WTC11 (cell line): ENCODE data around the gene PXT1.

Source experiments
- CTCF ChIP-seq: fragments of 200-600 bp; IDR thresholded peaks from 2 replicates; pipeline ENCODE4 v1.8.0; 2022; ENCODE audit warnings: antibody characterized with exemption
- ETV6 ChIP-seq: sonication (generic); formaldehyde crosslinking; IDR thresholded peaks from 2 replicates; pipeline ENCODE4 v1.8.1; 2022; ENCODE audit warnings: mild to moderate bottlenecking, missing genetic modification reagents
- USF2 ChIP-seq: sonication (generic); formaldehyde crosslinking; IDR thresholded peaks from 2 replicates; pipeline ENCODE4 v1.8.1; 2023; ENCODE audit warnings: mild to moderate bottlenecking, missing genetic modification reagents, moderate library complexity
- ZNF425 ChIP-seq: fragments of 250-450 bp; sonication (Bioruptor Pico); conservative IDR thresholded peaks from 2 replicates; pipeline ENCODE4 v1.9.0; 2021; ENCODE audit warnings: mild to moderate bottlenecking
- ZNF512 ChIP-seq: sonication (generic); formaldehyde crosslinking; IDR thresholded peaks from 2 replicates; pipeline ENCODE4 v1.8.1; 2022; ENCODE audit warnings: missing genetic modification reagents, borderline replicate concordance

- TF ChIP-seq ZNF512 (CRISPR knock-in tag) (no peak), CTCF (no peak), USF2 (no peak), ETV6 (no peak), ZNF425 (CRISPR knock-in tag) (no peak)
These were observed 79.9 kb downstream of the PXT1 start for GRCh38 chr6:36362551-36363370.
